ENCODE data around the gene TGFBR1.
A peak's percentile ranks its signal among the peaks of the same experiment; 100 is the strongest.

The TGFBR1 gene

DNA sequence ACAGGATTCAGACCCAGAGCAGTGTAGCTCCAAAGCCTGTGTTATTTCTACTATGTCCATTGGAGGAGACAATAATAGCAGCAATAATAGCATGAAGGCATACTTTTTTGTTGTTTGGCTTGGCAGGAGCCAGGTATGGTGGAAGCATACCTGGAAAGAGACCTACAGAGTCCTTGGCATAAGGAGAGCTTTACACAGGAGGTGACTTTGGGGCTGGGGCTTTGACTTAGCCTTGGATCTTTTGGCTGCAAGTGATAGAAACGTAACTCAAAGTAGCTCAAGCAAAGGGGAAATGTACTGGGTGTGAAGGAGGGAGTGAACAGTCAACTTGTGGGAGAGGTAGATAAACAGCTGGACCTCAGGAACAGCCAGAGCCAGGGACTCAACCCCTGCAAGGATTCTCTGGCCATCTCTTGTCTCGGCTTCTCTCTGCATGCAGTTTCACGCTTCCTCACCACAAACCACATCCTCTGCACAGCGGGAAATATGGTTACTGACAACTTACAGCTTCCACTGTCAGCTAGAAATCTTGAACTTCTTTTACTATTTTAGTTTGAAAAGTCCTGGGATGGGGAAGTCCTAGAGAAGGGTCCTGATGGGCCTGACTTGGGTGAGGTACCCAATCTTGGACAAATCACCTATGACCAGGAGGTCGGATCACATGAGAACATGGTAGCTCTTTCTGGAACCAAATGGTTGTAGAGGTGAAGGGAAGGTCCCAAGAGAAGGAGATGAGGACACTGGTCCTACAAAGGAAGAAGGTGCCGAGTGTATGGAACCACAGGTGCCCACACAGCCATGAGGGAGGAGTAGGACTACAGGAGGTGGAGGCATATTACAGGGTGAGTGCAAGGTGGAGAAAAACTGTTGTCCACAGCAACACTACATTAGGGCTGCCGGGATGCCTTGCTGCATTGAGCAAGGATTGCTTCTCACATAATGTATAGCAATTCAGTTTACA lies 47.0 kb upstream of the TGFBR1 start:
- Histone ChIP-seq H3K9ac (ENCODE audit: low read depth, low read length) (peak overlapping the region; percentile 33), H3K36me3 (ENCODE audit: insufficient read depth, low read length) (no peaks in the 10 kb centered on the region), H3K79me2 (ENCODE audit: insufficient read depth, low read length) (no peaks in the 10 kb centered on the region), H3K4me1 (ENCODE audit: insufficient read depth, low read length) (peaks cover 50% of the 10 kb centered on the region), H3K4me3 (ENCODE audit: low read depth in 1 of 2, low read length in 2 of 2) (peak overlapping the region in 1 of 2 experiments; percentile 39; a peak in 2 of 4 replicates), H2AFZ (ENCODE audit: low read depth, low read length) (no peak overlapping the region), H3K27ac (ENCODE audit: low read length) (peak overlapping the region; percentile 90), H3K27me3 (ENCODE audit: insufficient read depth, low read length, poor library complexity) (no peaks in the 10 kb centered on the region), H3K9me3 (ENCODE audit: insufficient read depth, low read length, severe bottlenecking) (no peaks in the 10 kb centered on the region), H3K4me2 (ENCODE audit: insufficient read depth, low read length) (peak overlapping the region; percentile 60), H4K20me1 (ENCODE audit: insufficient read depth, low read length) (no peaks in the 10 kb centered on the region)
- ATAC-seq (ENCODE audit: insufficient read depth, low read depth) (peak; percentile 86), DNase-seq (peak; percentile 90)
- TF ChIP-seq, protein P1, sequence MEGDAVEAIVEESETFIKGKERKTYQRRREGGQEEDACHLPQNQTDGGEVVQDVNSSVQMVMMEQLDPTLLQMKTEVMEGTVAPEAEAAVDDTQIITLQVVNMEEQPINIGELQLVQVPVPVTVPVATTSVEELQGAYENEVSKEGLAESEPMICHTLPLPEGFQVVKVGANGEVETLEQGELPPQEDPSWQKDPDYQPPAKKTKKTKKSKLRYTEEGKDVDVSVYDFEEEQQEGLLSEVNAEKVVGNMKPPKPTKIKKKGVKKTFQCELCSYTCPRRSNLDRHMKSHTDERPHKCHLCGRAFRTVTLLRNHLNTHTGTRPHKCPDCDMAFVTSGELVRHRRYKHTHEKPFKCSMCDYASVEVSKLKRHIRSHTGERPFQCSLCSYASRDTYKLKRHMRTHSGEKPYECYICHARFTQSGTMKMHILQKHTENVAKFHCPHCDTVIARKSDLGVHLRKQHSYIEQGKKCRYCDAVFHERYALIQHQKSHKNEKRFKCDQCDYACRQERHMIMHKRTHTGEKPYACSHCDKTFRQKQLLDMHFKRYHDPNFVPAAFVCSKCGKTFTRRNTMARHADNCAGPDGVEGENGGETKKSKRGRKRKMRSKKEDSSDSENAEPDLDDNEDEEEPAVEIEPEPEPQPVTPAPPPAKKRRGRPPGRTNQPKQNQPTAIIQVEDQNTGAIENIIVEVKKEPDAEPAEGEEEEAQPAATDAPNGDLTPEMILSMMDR (IDR thresholded peaks at IDR 0.05; ENCODE audit: borderline replicate concordance, extremely low read depth, low read length, poor library complexity, severe bottlenecking) = no peak
- TF ChIP-seq EZH2 (IDR thresholded peaks at IDR 0.05; ENCODE audit: borderline replicate concordance, low read depth, low read length, severe bottlenecking) = no peak

DNA sequence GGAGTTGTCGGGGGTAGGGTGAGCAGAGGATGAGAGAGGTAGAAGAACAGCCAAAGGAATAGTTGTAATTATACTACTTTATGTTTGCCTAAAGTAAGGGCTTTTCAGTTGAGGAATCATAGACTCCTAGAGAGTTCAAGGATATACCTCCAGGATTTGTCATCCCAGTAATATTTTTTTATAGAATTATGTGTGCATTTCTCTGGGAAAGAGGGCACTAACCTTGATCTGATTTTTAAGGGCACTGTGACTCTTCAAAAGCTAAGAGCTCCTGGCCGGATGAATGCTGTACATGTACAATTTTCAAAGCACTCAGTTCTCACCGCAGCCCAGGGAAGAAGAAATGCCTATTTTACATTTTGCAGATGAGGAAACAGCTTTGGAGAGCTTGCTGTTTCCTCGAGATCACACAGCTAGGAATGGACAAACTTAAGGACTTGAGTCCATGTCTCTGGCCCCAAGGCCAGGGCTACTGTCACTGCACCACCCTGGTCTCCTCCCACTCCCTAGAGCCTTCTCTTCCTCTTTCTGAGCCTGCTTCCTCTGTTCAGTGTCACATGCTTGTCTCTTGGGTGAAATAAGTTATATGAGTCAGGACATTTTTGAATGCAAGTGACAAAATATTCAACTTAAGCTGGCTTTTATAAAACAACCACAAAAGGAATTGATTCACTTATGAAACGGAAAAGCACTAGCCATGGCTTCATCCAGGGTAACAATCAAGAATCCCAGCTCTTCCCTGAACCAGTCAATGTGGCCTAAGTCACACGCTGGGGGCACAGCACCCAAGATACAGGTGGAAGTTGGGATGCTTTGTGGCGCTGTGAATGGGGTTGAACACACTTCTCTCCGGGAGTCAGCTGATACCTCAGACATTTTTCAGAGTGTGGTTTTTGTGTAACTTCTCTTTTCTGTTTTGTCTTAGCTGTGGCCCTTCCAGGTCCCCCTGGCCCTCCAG lies 45.7 kb upstream of the TGFBR1 start:
- ATAC-seq (ENCODE audit: insufficient read depth, low read depth) (peak; percentile 53), DNase-seq (peak; percentile 42)
- Histone ChIP-seq H3K4me1 (ENCODE audit: insufficient read depth, low read length) (peaks cover 41% of the 10 kb centered on the region), H3K36me3 (ENCODE audit: insufficient read depth, low read length) (no peaks in the 10 kb centered on the region), H3K9me3 (ENCODE audit: insufficient read depth, low read length, severe bottlenecking) (no peaks in the 10 kb centered on the region), H3K4me2 (ENCODE audit: insufficient read depth, low read length) (peak overlapping the region; percentile 60), H3K9ac (ENCODE audit: low read depth, low read length) (peak overlapping the region; percentile 33; the same call in 1 of the 2 replicates), H3K4me3 (ENCODE audit: low read depth in 1 of 2, low read length in 2 of 2) (no peak overlapping the region), H3K27ac (ENCODE audit: low read length) (peak overlapping the region; percentile 90), H2AFZ (ENCODE audit: low read depth, low read length) (peak overlapping the region; percentile 40; the same call in 1 of the 2 replicates), H3K27me3 (ENCODE audit: insufficient read depth, low read length, poor library complexity) (no peaks in the 10 kb centered on the region), H3K79me2 (ENCODE audit: insufficient read depth, low read length) (no peaks in the 10 kb centered on the region), H4K20me1 (ENCODE audit: insufficient read depth, low read length) (no peaks in the 10 kb centered on the region)
- no peak for TF ChIP-seq EZH2 (IDR thresholded peaks at IDR 0.05; ENCODE audit: borderline replicate concordance, low read depth, low read length, severe bottlenecking)
- TF ChIP-seq, protein P1 (IDR thresholded peaks at IDR 0.05; ENCODE audit: borderline replicate concordance, extremely low read depth, low read length, poor library complexity, severe bottlenecking) = no peak

DNA sequence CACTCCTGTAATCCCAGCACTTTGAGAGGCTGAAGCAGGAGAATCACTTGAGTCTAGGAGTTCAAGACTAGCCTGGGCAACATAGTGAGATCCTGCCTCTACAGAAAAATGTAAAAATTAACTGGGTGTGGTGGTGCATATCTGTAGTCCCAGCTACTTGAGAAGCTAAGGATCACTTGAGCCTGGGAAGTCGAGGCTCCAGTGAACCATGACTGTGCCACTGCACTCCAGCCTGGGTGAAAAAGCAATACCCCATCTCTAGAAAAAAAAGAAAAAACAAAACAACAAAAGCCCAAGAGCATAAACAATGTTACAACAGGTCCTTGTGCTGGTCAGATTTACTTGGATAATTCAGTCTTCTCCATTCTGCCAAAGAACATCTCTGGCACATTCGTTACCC lies 44.3 kb upstream of the TGFBR1 start:
- H2AFZ ChIP-seq (ENCODE audit: low read depth, low read length) = no peak overlapping the region

More for the DNA sequence above, 44.3 kb upstream of the TGFBR1 start:
- DNase-seq (no peak), ATAC-seq (ENCODE audit: insufficient read depth, low read depth) (no peak)
- TF ChIP-seq, protein P1 (IDR thresholded peaks at IDR 0.05; ENCODE audit: borderline replicate concordance, extremely low read depth, low read length, poor library complexity, severe bottlenecking) = no peak
- TF ChIP-seq EZH2 (IDR thresholded peaks at IDR 0.05; ENCODE audit: borderline replicate concordance, low read depth, low read length, severe bottlenecking) = no peak
- H3K9me3 ChIP-seq (ENCODE audit: insufficient read depth, low read length, severe bottlenecking) = no peaks in the 10 kb centered on the region
- peaks cover 41% of the 10 kb centered on the region for H3K4me1 ChIP-seq (ENCODE audit: insufficient read depth, low read length)
- H3K36me3 ChIP-seq (ENCODE audit: insufficient read depth, low read length) = no peaks in the 10 kb centered on the region
- no peaks in the 10 kb centered on the region for H4K20me1 ChIP-seq (ENCODE audit: insufficient read depth, low read length)
- H3K27ac ChIP-seq (ENCODE audit: low read length) = peak overlapping the region; percentile 23; the same call in 1 of the 2 replicates
- H3K4me2 ChIP-seq (ENCODE audit: insufficient read depth, low read length) = no peak overlapping the region
- H3K4me3 ChIP-seq (ENCODE audit: low read depth in 1 of 2, low read length in 2 of 2) = no peak overlapping the region
- H3K27me3 ChIP-seq (ENCODE audit: insufficient read depth, low read length, poor library complexity) = no peaks in the 10 kb centered on the region
- H3K9ac ChIP-seq (ENCODE audit: low read depth, low read length) = no peak overlapping the region
- H3K79me2 ChIP-seq (ENCODE audit: insufficient read depth, low read length) = no peaks in the 10 kb centered on the region
